PC-3 (cell line): ENCODE data around the gene SPRING1.

ENCODE experiments used
- CTCF ChIP-seq: fragments of 300-600 bp; sonication (generic); conservative IDR thresholded peaks from 2 replicates; pipeline ENCODE4 v1.5.1; 2017; ENCODE audit warnings: antibody characterized with exemption, low read depth, mild to moderate bottlenecking, low read length
- EZH2 ChIP-seq: fragments of 300-600 bp; sonication (generic); IDR thresholded peaks from one replicate; pipeline ENCODE4 v1.6.1; 2017; ENCODE audit warnings: antibody characterized with exemption, mild to moderate bottlenecking, low read length; ENCODE audit not compliant: unreplicated experiment
- EZH2phosphoT487 ChIP-seq: fragments of 300-600 bp; sonication (generic); IDR thresholded peaks from 2 replicates; pipeline ENCODE4 v1.6.1; 2018; ENCODE audit warnings: mild to moderate bottlenecking, antibody characterized with exemption, low read length, borderline replicate concordance

GRCh38 chr12:116689979-116690744 is 47.7 kb downstream of the SPRING1 start:
- no peak for TF ChIP-seq CTCF
- no peak for TF ChIP-seq EZH2
- TF ChIP-seq EZH2phosphoT487, result no peak
